ENCODE results near the gene PNMA6E.

PNMA6E gene

DNA sequence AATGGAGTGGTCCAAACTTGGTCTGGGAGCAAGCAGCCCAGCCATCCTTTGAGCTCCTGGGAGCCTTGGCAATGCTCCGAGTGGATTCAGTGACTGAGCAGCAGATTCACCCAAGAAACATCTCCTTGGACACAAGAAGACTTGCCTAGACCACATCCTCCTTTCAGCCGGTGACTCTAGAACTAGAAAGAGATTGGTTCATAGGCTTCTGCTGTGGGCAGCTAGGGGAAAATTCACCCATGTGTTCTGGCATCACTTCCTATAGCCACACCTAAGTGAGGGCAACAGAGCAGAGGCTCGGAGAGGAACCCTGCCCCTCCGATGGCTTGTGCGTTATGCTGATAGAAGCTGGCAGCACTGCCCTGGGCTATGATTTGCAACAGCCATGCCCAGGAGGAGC is 51.2 kb downstream of the PNMA6E start:
- no peak for DNase-seq (ENCODE audit: low spot score)

GRCh38 chrX:153348421-153348820 is 52.7 kb downstream of the PNMA6E start:
- DNase-seq (ENCODE audit: low spot score) = no peak

- DNase-seq (ENCODE audit: low spot score) = no peak
Measured at GRCh38 chrX:153347530-153347929, 53.6 kb downstream of the PNMA6E start.

Measured in CD4-positive, alpha-beta T cell treated with Interleukin-6 at 100 ng/mL for 8 hours (primary cell).